Stimulated activated CD4-positive, alpha-beta T cell treated with anti-CD3 and anti-CD28 coated beads, Interleukin-2, amount 100 ng/mL, for 4 hours (primary cell): ENCODE data around the gene CSNK1G2.
A peak's percentile ranks its signal among the peaks of the same experiment; 100 is the strongest.
"Not testable (repeated sequence)": the region's sequence is repeated elsewhere in the genome, so short reads cannot be mapped to it uniquely, and the experiment has no call there.

Source experiments
- DNase-seq: peaks from one replicate; pipeline ENCODE4 v3.0.0-alpha.2; 2020; ENCODE audit warnings: low read depth

The CSNK1G2 gene

GRCh38 chr19:1988464-1988863 is 47.5 kb downstream of the CSNK1G2 start:
- not testable (repeated sequence) for DNase-seq

- DNase-seq, result no peak
Observed at GRCh38 chr19:1989513-1990229, 48.7 kb downstream of the CSNK1G2 start.

- DNase-seq, result no peak
Observed at GRCh38 chr19:1990230-1991017, 49.5 kb downstream of the CSNK1G2 start.

- no peak for DNase-seq
Observed at GRCh38 chr19:1991018-1991913, 50.3 kb downstream of the CSNK1G2 start.

GRCh38 chr19:1992759-1993260 is 51.8 kb downstream of the CSNK1G2 start:
- DNase-seq, result no peak

GRCh38 chr19:1997353-1998233 is 56.6 kb downstream of the CSNK1G2 start:
- no peak for DNase-seq

GRCh38 chr19:1998712-1999708 is 58.0 kb downstream of the CSNK1G2 start:
- DNase-seq, result no peak

- DNase-seq, result no peak
Observed at GRCh38 chr19:1999856-2000515, 59.0 kb downstream of the CSNK1G2 start.

- DNase-seq, result no peak
Observed at GRCh38 chr19:2003874-2004273, 62.9 kb downstream of the CSNK1G2 start.

- DNase-seq, result no peak
Observed at GRCh38 chr19:2010135-2010668, 69.2 kb downstream of the CSNK1G2 start.

- DNase-seq, result no peak
Observed at GRCh38 chr19:2011169-2011568, 70.2 kb downstream of the CSNK1G2 start.

GRCh38 chr19:2012941-2013682 is 72.1 kb downstream of the CSNK1G2 start:
- DNase-seq, result no peak

- no peak for DNase-seq
Observed at GRCh38 chr19:2013683-2013961, 72.7 kb downstream of the CSNK1G2 start.

GRCh38 chr19:2014131-2014571 is 73.2 kb downstream of the CSNK1G2 start:
- DNase-seq, result no peak

GRCh38 chr19:2014731-2015607 is 74.0 kb downstream of the CSNK1G2 start:
- no peak for DNase-seq

- DNase-seq, result peak; percentile 59
Observed at GRCh38 chr19:2015608-2015950, 74.6 kb downstream of the CSNK1G2 start, which contains the start of gene BTBD2. TSS of gene BTBD2 (minus strand) at chr19:2015714. CDS start at chr19:2015703, 11 bp downstream.

GRCh38 chr19:2016041-2016807 is 75.3 kb downstream of the CSNK1G2 start:
- DNase-seq, result peak; percentile 49
